22Rv1 (cell line): ENCODE measurements around the gene CNTN4.
A peak's percentile ranks its signal among the peaks of the same experiment; 100 is the strongest.

Source experiments
- H3K27ac ChIP-seq: fragments of 450-650 bp; 2 replicates; pipeline ENCODE4 v1.5.1; 2017
- CTCF ChIP-seq: fragments of 450-650 bp; IDR thresholded peaks from 2 replicates; pipeline ENCODE4 v1.5.1; 2017; ENCODE audit warnings: mild to moderate bottlenecking
- ZFX ChIP-seq: fragments of 450-650 bp; IDR thresholded peaks from 2 replicates; pipeline ENCODE4 v1.6.1; 2017; ENCODE audit warnings: antibody characterized with exemption, borderline replicate concordance

CNTN4 gene

GRCh38 chr3:2741516-2741915 lies 642.9 kb downstream of the CNTN4 start:
- H3K27ac ChIP-seq, result no peak overlapping the region
- TF ChIP-seq CTCF, result no peak
- TF ChIP-seq ZFX, result no peak

DNA sequence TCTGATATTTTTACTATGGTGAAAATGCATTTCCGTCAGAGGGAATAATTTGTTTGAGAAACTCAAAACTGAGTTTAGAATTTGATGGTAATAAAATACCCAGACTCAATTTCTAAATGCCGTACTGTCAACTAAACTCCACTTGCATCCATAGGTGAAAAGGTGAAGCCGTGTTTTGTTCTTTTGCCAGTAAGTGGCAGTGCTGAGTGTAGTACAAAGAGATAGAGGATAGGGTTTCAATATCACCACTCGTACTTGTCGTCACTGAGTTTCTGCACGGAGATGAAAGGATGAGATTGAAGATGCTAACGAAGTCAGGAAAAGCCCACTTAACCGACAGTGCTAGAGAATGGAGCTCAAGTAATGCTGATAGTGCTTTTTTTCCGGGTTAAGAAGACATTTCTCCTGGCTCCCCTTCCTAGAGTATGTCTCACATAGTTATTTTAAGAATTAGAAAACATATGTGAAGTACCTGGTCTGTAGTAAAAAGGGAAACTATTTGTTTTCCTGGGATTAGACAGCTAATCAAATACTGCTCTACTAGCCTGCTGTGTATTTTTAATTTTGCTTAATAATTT lies 666.4 kb downstream of the CNTN4 start:
- TF ChIP-seq ZFX (no peak), CTCF (peak; percentile 72)
- no peak overlapping the region for H3K27ac ChIP-seq

DNA sequence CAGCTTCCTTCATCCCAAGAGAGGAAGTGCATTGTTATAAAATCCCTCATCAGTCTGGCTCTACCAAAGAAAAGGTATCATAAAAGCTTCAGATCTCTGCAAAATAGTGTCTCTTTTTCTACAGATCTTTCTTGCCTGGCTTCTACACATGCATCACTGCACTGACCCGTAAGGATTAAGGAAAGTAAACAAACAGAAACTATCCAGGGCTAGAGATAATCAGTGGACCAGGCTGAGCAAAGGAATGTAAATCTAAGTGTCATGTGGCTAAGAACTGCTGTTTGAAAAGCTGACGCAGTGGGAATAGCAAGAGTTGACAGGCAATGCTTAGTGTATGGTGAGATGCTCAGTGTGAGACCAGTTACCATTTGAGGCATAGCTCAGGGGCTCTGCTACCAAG lies 671.8 kb downstream of the CNTN4 start:
- no peak for TF ChIP-seq CTCF
- TF ChIP-seq ZFX, result no peak
- no peak overlapping the region for H3K27ac ChIP-seq

GRCh38 chr3:2771193-2771592 lies 672.5 kb downstream of the CNTN4 start:
- no peak overlapping the region for H3K27ac ChIP-seq
- no peak for TF ChIP-seq ZFX
- TF ChIP-seq CTCF, result no peak

DNA sequence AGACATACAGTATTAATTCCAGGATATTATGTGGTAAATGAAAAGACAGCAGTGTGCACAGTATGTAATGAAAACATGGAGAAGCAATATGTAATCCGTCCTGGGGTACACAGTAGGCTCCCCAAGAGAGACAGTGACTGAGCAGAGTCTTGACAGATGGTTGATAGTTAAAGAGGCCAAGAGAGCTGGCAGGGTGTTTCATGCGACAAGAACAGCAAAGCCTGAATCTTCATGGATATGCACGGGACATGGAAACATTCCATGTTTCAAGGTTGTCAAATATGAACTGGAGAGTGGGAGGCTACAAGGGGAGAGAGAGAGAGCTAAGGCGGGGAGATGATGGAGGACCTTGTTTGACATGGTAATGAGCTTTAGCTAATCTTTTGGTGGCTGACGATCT lies 673.1 kb downstream of the CNTN4 start:
- no peak overlapping the region for H3K27ac ChIP-seq
- TF ChIP-seq CTCF, result no peak
- no peak for TF ChIP-seq ZFX

- no peak overlapping the region for H3K27ac ChIP-seq
These were observed 674.1 kb downstream of the CNTN4 start for GRCh38 chr3:2772803-2773202.

More at GRCh38 chr3:2772803-2773202, 674.1 kb downstream of the CNTN4 start:
- no peak for TF ChIP-seq CTCF
